Measurements from ENCODE around the gene CCDC192. TPM values are rescaled to one million over a fixed set of nuclear protein-coding genes. Genes with fewer than 3 reads are reported as not detected.
"Not testable (repeated sequence)": the region's sequence is repeated elsewhere in the genome, so short reads cannot be mapped to it uniquely, and the experiment has no call there.

The CCDC192 gene
- total and polyA plus RNA-seq, 2 experiments from 2014 or later = 0.92 TPM; not detected in 1

GRCh38 chr5:127718181-127718580 is 15.0 kb downstream of the CCDC192 start:
- no peak for TF ChIP-seq CTCF (IDR thresholded peaks at IDR 0.05; ENCODE audit: low read depth, low read length)
- no peaks in the 10 kb centered on the region for H3K9me3 ChIP-seq (ENCODE audit: low read depth)
- H3K36me3 ChIP-seq = no peaks in the 10 kb centered on the region
- H3K4me3 ChIP-seq = no peak overlapping the region
- no peaks in the 10 kb centered on the region for H3K27me3 ChIP-seq
- no peak for DNase-seq (ENCODE audit: low read depth in 1 of 2, low spot score in 1 of 2)
- H3K4me1 ChIP-seq (ENCODE audit: low read depth) = peaks cover 7% of the 10 kb centered on the region
- no peak overlapping the region for H3K27ac ChIP-seq

- no peak for TF ChIP-seq CTCF (IDR thresholded peaks at IDR 0.05; ENCODE audit: low read depth, low read length)
- Histone ChIP-seq H3K27ac (no peak overlapping the region), H3K36me3 (no peaks in the 10 kb centered on the region), H3K4me3 (no peak overlapping the region), H3K27me3 (no peaks in the 10 kb centered on the region), H3K9me3 (ENCODE audit: low read depth) (no peaks in the 10 kb centered on the region), H3K4me1 (ENCODE audit: low read depth) (no peaks in the 10 kb centered on the region)
- peak in 1 of 2 donors; percentile 69 for DNase-seq (ENCODE audit: low read depth in 1 of 2, low spot score in 1 of 2)
Measured at GRCh38 chr5:127723571-127723970, 20.4 kb downstream of the CCDC192 start.

- Histone ChIP-seq H3K27me3 (no peaks in the 10 kb centered on the region), H3K4me1 (ENCODE audit: low read depth) (no peaks in the 10 kb centered on the region), H3K27ac (no peak overlapping the region), H3K36me3 (no peaks in the 10 kb centered on the region), H3K4me3 (no peak overlapping the region), H3K9me3 (ENCODE audit: low read depth) (no peaks in the 10 kb centered on the region)
- peak in 1 of 2 donors; percentile 5 for DNase-seq (ENCODE audit: low read depth in 1 of 2, low spot score in 1 of 2)
- TF ChIP-seq CTCF (IDR thresholded peaks at IDR 0.05; ENCODE audit: low read depth, low read length) = no peak
Measured at GRCh38 chr5:127725673-127726072, 22.5 kb downstream of the CCDC192 start.

DNA sequence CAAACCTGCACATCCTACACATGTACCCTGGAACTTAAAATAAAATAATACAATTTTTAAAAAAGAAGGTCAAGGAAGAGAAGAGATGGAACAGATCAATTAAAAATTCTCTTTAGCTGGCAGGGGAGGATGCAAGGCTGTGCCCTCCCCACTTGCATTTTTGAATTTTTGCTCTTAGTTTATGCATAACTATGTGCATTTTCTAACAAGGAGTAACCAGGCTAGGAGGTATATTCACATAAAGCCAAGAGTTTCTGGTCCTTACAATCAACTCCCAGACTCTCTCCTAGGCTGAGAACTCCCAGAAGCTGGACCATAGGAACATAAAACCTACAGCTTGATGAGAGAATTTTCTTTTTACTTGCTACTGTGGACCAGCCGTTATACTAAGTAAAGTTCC is 29.8 kb downstream of the CCDC192 start:
- no peak overlapping the region for H3K4me3 ChIP-seq
- H3K4me1 ChIP-seq (ENCODE audit: low read depth) = no peaks in the 10 kb centered on the region
- H3K36me3 ChIP-seq = no peaks in the 10 kb centered on the region
- TF ChIP-seq CTCF (IDR thresholded peaks at IDR 0.05; ENCODE audit: low read depth, low read length) = no peak
- no peaks in the 10 kb centered on the region for H3K27me3 ChIP-seq
- H3K27ac ChIP-seq = no peak overlapping the region
- no peaks in the 10 kb centered on the region for H3K9me3 ChIP-seq (ENCODE audit: low read depth)
- no peak for DNase-seq (ENCODE audit: low read depth in 1 of 2, low spot score in 1 of 2)

- not testable (repeated sequence) for H3K27ac ChIP-seq; H3K4me3 ChIP-seq; H3K9me3 ChIP-seq (ENCODE audit: low read depth); H3K27me3 ChIP-seq; H3K36me3 ChIP-seq; DNase-seq (ENCODE audit: low read depth in 1 of 2, low spot score in 1 of 2); H3K4me1 ChIP-seq (ENCODE audit: low read depth)
Measured at GRCh38 chr5:127739348-127739747, 36.2 kb downstream of the CCDC192 start.

DNA sequence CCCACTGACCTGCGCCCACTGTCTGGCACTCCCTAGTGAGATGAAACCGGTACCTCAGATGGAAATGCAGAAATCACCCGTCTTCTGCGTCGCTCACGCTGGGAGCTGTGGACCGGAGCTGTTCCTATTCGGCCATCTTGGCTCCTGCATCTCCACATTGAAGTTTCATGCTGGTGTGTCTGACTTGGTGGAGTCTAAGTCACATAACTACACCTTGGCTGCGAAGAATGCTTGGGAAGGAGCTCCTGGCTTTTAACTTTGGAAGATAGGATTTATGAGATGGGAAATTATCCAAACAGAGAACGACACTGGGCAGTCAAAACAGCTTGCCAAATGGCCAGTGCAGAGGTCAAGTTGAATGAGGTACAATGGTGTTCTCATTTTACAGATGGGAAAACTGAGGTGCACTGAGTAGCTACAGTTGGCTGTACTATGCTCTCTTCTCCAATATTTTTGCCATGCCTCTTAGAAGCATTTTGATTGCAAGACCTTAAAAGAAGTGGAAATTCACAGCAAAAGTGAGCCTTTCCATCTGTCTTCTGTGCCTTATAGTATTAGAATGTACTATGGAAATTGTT is 36.7 kb downstream of the CCDC192 start:
- peaks cover 5% of the 10 kb centered on the region for H3K4me1 ChIP-seq (ENCODE audit: low read depth)
- H3K4me3 ChIP-seq = no peak overlapping the region
- H3K36me3 ChIP-seq = no peaks in the 10 kb centered on the region
- no peak overlapping the region for H3K27ac ChIP-seq
- DNase-seq (ENCODE audit: low read depth in 1 of 2, low spot score in 1 of 2) = peak in 1 of 2 donors; percentile 30
- TF ChIP-seq CTCF (IDR thresholded peaks at IDR 0.05; ENCODE audit: low read depth, low read length) = no peak
- no peaks in the 10 kb centered on the region for H3K27me3 ChIP-seq
- no peaks in the 10 kb centered on the region for H3K9me3 ChIP-seq (ENCODE audit: low read depth)
